GM15510 (cell line): ENCODE data around the gene KIF2C.

Source experiments
- POLR2A ChIP-seq: IDR thresholded peaks from 3 replicates; pipeline ENCODE4 v1.6.1; 2011; ENCODE audit warnings: borderline replicate concordance; ENCODE audit not compliant: insufficient read length; ENCODE audit errors: extremely low read depth

KIF2C gene

GRCh38 chr1:44739307-44740178 is at the start of gene KIF2C:
Gene KIF2C (plus strand): TSS chr1:44739837. CDS start chr1:44739933, 96 bp downstream.
- TF ChIP-seq POLR2A: peak; percentile 97

- no peak for TF ChIP-seq POLR2A
Observed at GRCh38 chr1:44693159-44693558, 46.5 kb upstream of the KIF2C start.

- no peak for TF ChIP-seq POLR2A
Observed at GRCh38 chr1:44693900-44694299, 45.7 kb upstream of the KIF2C start.

DNA sequence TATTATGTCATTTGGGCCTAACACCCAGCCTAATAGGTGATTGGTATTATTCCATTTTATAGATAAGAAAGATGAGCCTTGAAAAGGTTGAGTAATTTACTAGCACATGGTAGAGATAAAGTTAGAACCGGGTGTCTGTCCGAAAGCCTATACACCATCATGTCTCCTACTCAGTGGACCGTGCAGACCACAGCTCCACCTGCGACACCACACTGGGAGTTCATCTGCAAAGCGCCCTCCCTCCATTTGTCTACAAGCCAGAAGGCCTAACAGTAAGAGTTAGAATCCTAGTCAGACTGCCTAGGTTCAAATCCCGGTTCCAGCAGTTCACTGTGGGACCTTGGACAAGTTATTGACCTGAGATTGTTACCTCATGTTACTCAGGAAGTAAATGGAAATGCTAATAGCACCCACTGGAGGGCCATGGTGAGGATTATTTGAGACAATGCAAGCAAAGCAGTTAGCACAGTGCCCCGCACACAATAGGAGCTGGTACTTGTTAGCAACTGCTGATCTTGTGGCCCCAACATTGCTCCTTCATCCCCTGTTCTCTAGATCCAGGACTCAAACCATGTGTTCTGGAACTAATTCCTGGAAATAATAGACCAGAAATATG is 44.7 kb upstream of the KIF2C start:
- no peak for TF ChIP-seq POLR2A

- TF ChIP-seq POLR2A: no peak
Observed at GRCh38 chr1:44695671-44696070, 44.0 kb upstream of the KIF2C start.

DNA sequence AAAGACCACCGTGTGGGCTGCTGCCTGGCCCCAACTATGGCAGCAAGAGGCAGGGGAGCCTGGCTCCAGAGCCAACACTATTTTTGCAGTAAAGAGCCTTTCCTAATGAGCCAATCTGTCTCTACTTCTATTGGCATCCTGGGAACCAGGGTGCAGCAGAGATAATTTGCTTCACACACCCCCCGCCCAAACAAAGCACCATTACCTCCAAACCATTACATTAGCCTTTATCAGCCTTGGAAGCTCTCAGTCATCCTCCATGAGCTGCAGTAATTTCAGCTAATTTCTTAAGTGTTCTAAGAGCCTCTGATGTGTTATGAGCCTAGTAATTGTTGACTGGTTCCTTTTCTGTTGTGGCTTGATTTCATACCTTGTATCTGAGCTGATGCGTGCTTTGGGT is 43.5 kb upstream of the KIF2C start:
- TF ChIP-seq POLR2A: no peak

- TF ChIP-seq POLR2A: peak; percentile 39
Observed at GRCh38 chr1:44696789-44697345, 42.8 kb upstream of the KIF2C start.

DNA sequence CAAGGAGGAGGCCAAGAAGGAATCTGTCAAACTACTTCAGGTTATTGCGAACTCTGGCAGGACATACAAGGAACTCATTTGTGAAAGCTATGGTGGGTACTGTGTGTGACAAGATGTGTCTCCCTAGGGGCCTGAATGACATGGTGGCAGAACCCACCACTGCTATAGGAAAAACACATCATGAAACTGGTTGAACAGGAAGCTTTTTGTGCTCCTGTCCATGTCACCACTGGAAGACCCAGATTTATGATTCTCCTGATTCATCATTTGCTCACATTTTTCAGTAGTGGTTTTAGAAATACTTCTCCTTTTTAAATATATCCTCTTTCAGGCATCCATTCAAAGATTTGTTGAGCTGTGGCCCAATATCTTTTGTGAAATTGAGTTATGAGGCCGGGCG is 41.5 kb upstream of the KIF2C start:
- TF ChIP-seq POLR2A: no peak

- TF ChIP-seq POLR2A: no peak
Observed at GRCh38 chr1:44700573-44700972, 39.1 kb upstream of the KIF2C start.

DNA sequence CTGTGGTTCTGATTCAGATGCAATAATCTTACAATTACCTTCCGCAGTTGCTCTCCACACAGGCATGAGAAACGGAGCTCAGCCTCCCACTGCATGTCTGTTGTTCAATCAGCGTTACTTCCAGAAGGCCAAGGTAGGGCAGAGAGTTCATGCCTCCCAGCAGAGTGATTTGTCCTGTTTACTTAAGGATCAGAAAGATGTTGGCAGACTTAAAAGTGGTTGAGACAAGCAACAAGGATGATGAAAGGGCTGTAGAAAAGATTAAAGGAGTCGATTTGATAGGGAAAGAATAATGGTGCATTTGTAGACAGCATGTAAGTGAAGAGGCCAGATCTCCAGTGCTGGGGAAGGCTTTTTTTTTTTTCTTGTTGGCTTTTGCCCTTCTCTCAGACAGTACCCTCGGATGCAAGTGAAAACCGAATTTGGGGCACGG is 38.5 kb upstream of the KIF2C start:
- TF ChIP-seq POLR2A: no peak

GRCh38 chr1:44705470-44705869 is 34.2 kb upstream of the KIF2C start:
- no peak for TF ChIP-seq POLR2A

DNA sequence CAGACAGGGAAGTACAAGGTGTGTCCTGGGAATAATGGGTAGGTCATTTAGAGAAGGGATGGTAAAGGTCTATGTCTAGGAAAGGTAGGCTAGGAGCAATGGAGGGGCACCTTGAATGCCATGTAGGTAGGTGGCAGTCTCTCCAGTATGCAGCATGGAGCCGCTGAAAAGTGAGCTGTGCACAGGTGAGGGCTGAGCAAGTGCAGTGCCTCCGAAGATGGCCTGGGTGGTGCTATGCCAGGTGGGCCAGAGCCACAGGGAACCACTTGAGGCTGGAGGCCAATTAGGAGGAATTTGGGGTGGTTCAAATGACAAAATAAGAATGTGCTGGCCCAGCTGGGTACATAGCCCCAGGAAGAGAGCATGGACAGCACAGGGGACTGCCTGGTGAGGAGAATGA is 33.7 kb upstream of the KIF2C start:
- TF ChIP-seq POLR2A: no peak

- no peak for TF ChIP-seq POLR2A
Observed at GRCh38 chr1:44707112-44707881, 32.3 kb upstream of the KIF2C start.

DNA sequence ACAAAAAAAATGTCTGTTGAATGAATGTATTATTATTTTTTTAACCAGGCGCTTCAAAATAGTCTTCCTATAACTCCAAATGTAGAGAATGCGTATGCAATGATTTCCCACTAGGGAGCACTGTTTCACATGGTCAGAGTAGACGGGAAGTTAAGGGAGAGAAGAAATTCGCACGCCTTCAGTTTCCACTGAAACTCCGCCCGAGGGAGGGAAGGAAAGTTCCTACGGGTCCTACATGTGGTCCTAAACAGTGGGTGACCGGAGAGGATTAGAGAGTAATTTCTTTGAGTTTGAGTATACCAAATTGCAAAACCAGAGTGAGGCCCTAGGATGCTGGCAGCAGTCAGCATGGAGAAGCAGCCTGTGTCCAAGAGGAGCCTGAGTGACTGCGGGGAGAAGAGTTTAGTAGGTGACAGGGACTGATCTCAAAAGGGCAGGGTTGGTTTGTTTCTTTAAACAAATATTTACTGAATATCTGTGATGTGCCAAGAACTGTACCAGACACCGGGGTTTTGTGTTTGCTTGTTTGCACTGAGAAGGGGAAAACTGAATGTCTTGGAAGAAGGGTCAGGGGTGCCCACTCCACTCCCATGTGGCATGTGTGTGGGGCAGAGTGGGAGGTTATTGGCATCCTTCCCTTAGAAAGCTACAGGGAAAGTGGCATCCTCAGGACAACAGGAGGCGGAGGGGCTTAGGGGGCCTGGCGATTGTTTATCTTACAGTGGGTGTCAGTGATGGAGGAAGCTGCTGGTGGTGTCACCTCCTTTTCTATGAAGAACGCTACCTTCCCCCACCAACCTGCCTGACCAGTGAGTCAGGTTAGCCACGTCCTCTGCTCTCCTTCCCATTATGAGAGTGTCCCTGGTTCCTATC is 31.4 kb upstream of the KIF2C start:
- no peak for TF ChIP-seq POLR2A

DNA sequence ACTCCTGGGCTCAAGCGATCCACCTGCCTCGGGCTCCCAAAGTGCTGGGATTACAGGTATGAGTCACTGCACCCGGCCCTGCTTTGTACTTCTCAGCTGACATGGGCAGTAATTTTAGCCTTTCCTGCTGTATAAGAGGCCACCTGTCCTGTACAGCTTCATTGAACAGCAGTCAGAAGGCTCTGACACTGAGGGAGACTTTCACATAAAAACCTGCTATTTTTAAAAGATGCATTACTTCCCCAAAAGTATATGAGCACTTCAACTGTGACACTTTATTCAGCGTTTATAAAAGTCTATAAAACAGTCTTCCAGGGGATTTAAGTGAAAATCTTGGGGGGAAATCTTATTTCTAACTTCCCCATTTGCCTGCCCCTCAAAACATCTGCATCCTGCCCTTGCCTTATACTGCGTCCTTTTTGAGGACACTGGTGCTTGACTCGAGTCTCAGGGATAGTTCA is 26.3 kb upstream of the KIF2C start:
- TF ChIP-seq POLR2A: no peak

- no peak for TF ChIP-seq POLR2A
Observed at GRCh38 chr1:44714532-44714931, 25.1 kb upstream of the KIF2C start.
